HG03280 (cell line): Measurements from ENCODE around the gene WTIP.
"Not testable (repeated sequence)": the region's sequence is repeated elsewhere in the genome, so short reads cannot be mapped to it uniquely, and the experiment has no call there.

Experiments
- ATAC-seq: cut with Tn5 transposase; IDR thresholded peaks from one replicate; pipeline ENCODE4 v1.9.1; 2021; ENCODE audit warnings: mild to moderate bottlenecking, moderate library complexity; ENCODE audit not compliant: unreplicated experiment

The WTIP gene

GRCh38 chr19:34502582-34503411, 21.2 kb downstream of the WTIP start:
- no peak for ATAC-seq

- ATAC-seq: no peak
These were observed 22.1 kb downstream of the WTIP start for GRCh38 chr19:34503531-34504272.

GRCh38 chr19:34504273-34504808, 22.8 kb downstream of the WTIP start:
- ATAC-seq: no peak

GRCh38 chr19:34504809-34505291, 23.3 kb downstream of the WTIP start:
- ATAC-seq: no peak

GRCh38 chr19:34505321-34506025, 23.9 kb downstream of the WTIP start:
- ATAC-seq: no peak

- ATAC-seq: no peak
These were observed 24.4 kb downstream of the WTIP start for GRCh38 chr19:34506026-34506370.

GRCh38 chr19:34507414-34508067, 26.0 kb downstream of the WTIP start:
- no peak for ATAC-seq

- ATAC-seq: no peak
These were observed 27.0 kb downstream of the WTIP start for GRCh38 chr19:34508540-34508939.

GRCh38 chr19:34510904-34511303, 29.3 kb downstream of the WTIP start:
- ATAC-seq: not testable (repeated sequence)

- ATAC-seq: no peak
These were observed 30.8 kb downstream of the WTIP start for GRCh38 chr19:34512254-34512822.

GRCh38 chr19:34513767-34514166, 32.2 kb downstream of the WTIP start:
- ATAC-seq: no peak

- no peak for ATAC-seq
These were observed 38.0 kb downstream of the WTIP start for GRCh38 chr19:34519602-34520001.

GRCh38 chr19:34523408-34523807, 41.9 kb downstream of the WTIP start:
- ATAC-seq: no peak

- no peak for ATAC-seq
These were observed 43.4 kb downstream of the WTIP start for GRCh38 chr19:34525001-34525400.

GRCh38 chr19:34534206-34534605, 52.6 kb downstream of the WTIP start:
- no peak for ATAC-seq

- ATAC-seq: no peak
These were observed 57.8 kb downstream of the WTIP start for GRCh38 chr19:34539396-34539795.

- no peak for ATAC-seq
These were observed 59.4 kb downstream of the WTIP start for GRCh38 chr19:34540811-34541557.

- no peak for ATAC-seq
These were observed 68.3 kb downstream of the WTIP start for GRCh38 chr19:34549833-34550232.

GRCh38 chr19:34555447-34555846, 73.9 kb downstream of the WTIP start:
- no peak for ATAC-seq

- no peak for ATAC-seq
These were observed 74.9 kb downstream of the WTIP start for GRCh38 chr19:34556488-34556887.
